Activated T-helper 17 cell treated with anti-CD3 and anti-CD28 coated beads, Interleukin-2, amount 50 U/mL, for 72 hours (primary cell): ENCODE results near the gene MYO15B. TPM values are rescaled to one million over a fixed set of nuclear protein-coding genes. Genes with fewer than 3 reads are reported as not detected.

Experiments used
- ATAC-seq: fragments of 150-1000 bp; cut with Tn5 transposase; replicated peaks from 2 replicates; pipeline ENCODE4 v1.10.0; 2021; ENCODE audit warnings: mild to moderate bottlenecking, moderate library complexity
- H3K27ac Mint-ChIP-seq: one replicate; pipeline ENCODE4 v1.8.0; 2022; ENCODE audit warnings: mixed read lengths
- H3K27me3 Mint-ChIP-seq: one replicate; pipeline ENCODE4 v1.8.0; 2022; ENCODE audit warnings: mixed read lengths
- H3K36me3 Mint-ChIP-seq: one replicate; pipeline ENCODE4 v1.8.0; 2022; ENCODE audit warnings: low read depth, mild to moderate bottlenecking, mixed read lengths
- H3K4me1 Mint-ChIP-seq: one replicate; pipeline ENCODE4 v1.8.0; 2022; ENCODE audit warnings: mixed read lengths
- H3K4me3 Mint-ChIP-seq: one replicate; pipeline ENCODE4 v1.8.0; 2022; ENCODE audit warnings: mild to moderate bottlenecking, mixed read lengths
- H3K9me3 Mint-ChIP-seq: one replicate; pipeline ENCODE4 v1.8.0; 2022; ENCODE audit warnings: mixed read lengths
- total RNA-seq, 2 donors: library from RNA; stranded (reverse); gene quantifications; one replicate each; pipeline ENCODE4 v1.2.3, GENCODE V29; 2022

Gene MYO15B
- total RNA-seq: 10 to 100 TPM; 10.2 to 44.5 TPM

GRCh38 chr17:75587675-75588595 is at the start of gene MYO15B:
Gene MYO15B, plus strand, starts transcription at chr17:75587800. Its CDS starts 258 bp downstream, at chr17:75588058.
- Mint-ChIP-seq H3K27ac (no peak within 1 kb of the TSS), H3K36me3 (no peaks in the 10 kb centered on the region), H3K27me3 (no peaks in the 10 kb centered on the region), H3K4me3 (peak within 1 kb of the TSS; percentile 35), H3K4me1 (no peaks in the 10 kb centered on the region), H3K9me3 (no peaks in the 10 kb centered on the region)
- peak; percentile 13 for ATAC-seq

- no peak for ATAC-seq
- no peak overlapping the region for H3K27ac Mint-ChIP-seq
- no peaks in the 10 kb centered on the region for H3K36me3 Mint-ChIP-seq
- H3K4me3 Mint-ChIP-seq: no peak overlapping the region
- no peaks in the 10 kb centered on the region for H3K27me3 Mint-ChIP-seq
- H3K4me1 Mint-ChIP-seq: peaks cover 5% of the 10 kb centered on the region
- no peaks in the 10 kb centered on the region for H3K9me3 Mint-ChIP-seq
Measured at GRCh38 chr17:75539967-75540729, 47.5 kb upstream of the MYO15B start.

GRCh38 chr17:75540923-75541503 is 46.6 kb upstream of the MYO15B start:
- no peaks in the 10 kb centered on the region for H3K9me3 Mint-ChIP-seq

GRCh38 chr17:75542229-75542628 is 45.4 kb upstream of the MYO15B start:
- Mint-ChIP-seq H3K4me3 (no peak overlapping the region), H3K4me1 (peaks cover 4% of the 10 kb centered on the region), H3K27me3 (no peaks in the 10 kb centered on the region), H3K9me3 (no peaks in the 10 kb centered on the region), H3K36me3 (no peaks in the 10 kb centered on the region), H3K27ac (no peak overlapping the region)
- ATAC-seq: no peak

More at GRCh38 chr17:75540923-75541503, 46.6 kb upstream of the MYO15B start:
- H3K4me1 Mint-ChIP-seq: peaks cover 4% of the 10 kb centered on the region
- H3K36me3 Mint-ChIP-seq: no peaks in the 10 kb centered on the region
- no peak for ATAC-seq
- H3K4me3 Mint-ChIP-seq: no peak overlapping the region
- no peak overlapping the region for H3K27ac Mint-ChIP-seq
- no peaks in the 10 kb centered on the region for H3K27me3 Mint-ChIP-seq

GRCh38 chr17:75542728-75543336 is 44.8 kb upstream of the MYO15B start:
- no peak for ATAC-seq
- H3K27me3 Mint-ChIP-seq: no peaks in the 10 kb centered on the region
- H3K9me3 Mint-ChIP-seq: no peaks in the 10 kb centered on the region
- H3K4me1 Mint-ChIP-seq: peaks cover 4% of the 10 kb centered on the region
- no peaks in the 10 kb centered on the region for H3K36me3 Mint-ChIP-seq
- no peak overlapping the region for H3K4me3 Mint-ChIP-seq
- no peak overlapping the region for H3K27ac Mint-ChIP-seq

- Mint-ChIP-seq H3K9me3 (no peaks in the 10 kb centered on the region), H3K36me3 (no peaks in the 10 kb centered on the region), H3K4me3 (no peak overlapping the region), H3K4me1 (peaks cover 4% of the 10 kb centered on the region), H3K27me3 (no peaks in the 10 kb centered on the region), H3K27ac (no peak overlapping the region)
- ATAC-seq: no peak
Measured at GRCh38 chr17:75544250-75544649, 43.4 kb upstream of the MYO15B start.

GRCh38 chr17:75546181-75546580 is 41.4 kb upstream of the MYO15B start:
- H3K27me3 Mint-ChIP-seq: no peaks in the 10 kb centered on the region
- no peak for ATAC-seq
- H3K36me3 Mint-ChIP-seq: no peaks in the 10 kb centered on the region
- peaks cover 4% of the 10 kb centered on the region for H3K4me1 Mint-ChIP-seq
- H3K9me3 Mint-ChIP-seq: no peaks in the 10 kb centered on the region
- no peak overlapping the region for H3K4me3 Mint-ChIP-seq
- no peak overlapping the region for H3K27ac Mint-ChIP-seq

- H3K9me3 Mint-ChIP-seq: no peaks in the 10 kb centered on the region
- H3K4me1 Mint-ChIP-seq: peaks cover 2% of the 10 kb centered on the region
- no peaks in the 10 kb centered on the region for H3K27me3 Mint-ChIP-seq
- no peaks in the 10 kb centered on the region for H3K36me3 Mint-ChIP-seq
- no peak overlapping the region for H3K4me3 Mint-ChIP-seq
- no peak for ATAC-seq
- H3K27ac Mint-ChIP-seq: no peak overlapping the region
Measured at GRCh38 chr17:75547091-75547490, 40.5 kb upstream of the MYO15B start.

GRCh38 chr17:75548813-75549212 is 38.8 kb upstream of the MYO15B start:
- no peak for ATAC-seq

GRCh38 chr17:75549246-75550138 is 38.1 kb upstream of the MYO15B start:
- Mint-ChIP-seq H3K27me3 (no peaks in the 10 kb centered on the region), H3K9me3 (no peaks in the 10 kb centered on the region), H3K4me1 (no peaks in the 10 kb centered on the region), H3K36me3 (no peaks in the 10 kb centered on the region), H3K4me3 (no peak overlapping the region), H3K27ac (no peak overlapping the region)
- no peak for ATAC-seq

More at GRCh38 chr17:75548813-75549212, 38.8 kb upstream of the MYO15B start:
- Mint-ChIP-seq H3K4me1 (no peaks in the 10 kb centered on the region), H3K27me3 (no peaks in the 10 kb centered on the region), H3K4me3 (no peak overlapping the region), H3K36me3 (no peaks in the 10 kb centered on the region), H3K9me3 (no peaks in the 10 kb centered on the region), H3K27ac (no peak overlapping the region)

- ATAC-seq: no peak
- no peaks in the 10 kb centered on the region for H3K36me3 Mint-ChIP-seq
- no peak overlapping the region for H3K27ac Mint-ChIP-seq
- no peaks in the 10 kb centered on the region for H3K9me3 Mint-ChIP-seq
- H3K27me3 Mint-ChIP-seq: no peaks in the 10 kb centered on the region
- H3K4me1 Mint-ChIP-seq: no peaks in the 10 kb centered on the region
- H3K4me3 Mint-ChIP-seq: no peak overlapping the region
Measured at GRCh38 chr17:75550139-75550465, 37.5 kb upstream of the MYO15B start.

- Mint-ChIP-seq H3K4me1 (no peaks in the 10 kb centered on the region), H3K27me3 (no peaks in the 10 kb centered on the region), H3K9me3 (no peaks in the 10 kb centered on the region), H3K27ac (peak overlapping the region; percentile 13), H3K36me3 (no peaks in the 10 kb centered on the region), H3K4me3 (no peak overlapping the region)
- no peak for ATAC-seq
Measured at GRCh38 chr17:75551266-75551665, 36.3 kb upstream of the MYO15B start.

- Mint-ChIP-seq H3K4me1 (no peaks in the 10 kb centered on the region), H3K27me3 (no peaks in the 10 kb centered on the region), H3K9me3 (no peaks in the 10 kb centered on the region), H3K36me3 (no peaks in the 10 kb centered on the region), H3K4me3 (no peak overlapping the region), H3K27ac (no peak overlapping the region)
- ATAC-seq: no peak
Measured at GRCh38 chr17:75552425-75553294, 34.9 kb upstream of the MYO15B start.
